ENCODE measurements around the gene CNIH4.
"Not testable (repeated sequence)": the region's sequence is repeated elsewhere in the genome, so short reads cannot be mapped to it uniquely, and the experiment has no call there.

The CNIH4 gene

GRCh38 chr1:224349716-224350115, 7.0 kb upstream of the CNIH4 start:
- DNase-seq (ENCODE audit: low read depth): not testable (repeated sequence)

DNA sequence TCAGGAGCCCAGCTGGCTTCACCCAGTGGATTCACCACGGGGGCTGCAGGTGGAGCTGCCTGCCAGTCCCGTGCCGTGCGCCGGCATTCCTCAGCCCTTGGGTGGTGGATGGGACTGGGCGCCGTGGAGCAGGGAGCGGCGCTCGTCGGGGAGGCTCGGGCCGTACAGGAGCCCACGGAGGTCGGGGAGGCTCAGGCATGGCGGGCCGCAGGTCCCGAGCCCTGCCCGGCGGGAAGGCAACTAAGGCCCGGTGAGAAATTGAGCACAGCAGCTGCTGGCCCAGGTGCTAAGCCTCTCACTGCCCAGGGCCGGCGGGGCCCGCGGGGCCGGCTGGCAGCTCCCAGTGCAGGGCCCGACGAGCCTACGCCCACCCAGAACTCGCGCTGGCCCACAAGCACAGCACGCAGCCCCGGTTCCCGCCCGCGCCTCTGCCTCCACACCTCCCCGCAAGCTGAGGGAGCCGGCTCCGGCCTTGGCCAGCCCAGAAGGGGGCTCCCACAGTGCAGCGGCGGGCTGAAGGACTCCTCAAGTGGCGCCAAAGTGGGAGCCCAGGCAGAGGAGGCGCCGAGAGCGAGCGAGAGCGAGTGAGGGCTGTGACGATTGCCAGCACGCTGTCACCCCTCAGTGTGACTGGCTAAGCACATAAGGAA, 4.1 kb upstream of the CNIH4 start:
- not testable (repeated sequence) for DNase-seq (ENCODE audit: low read depth)

DNA sequence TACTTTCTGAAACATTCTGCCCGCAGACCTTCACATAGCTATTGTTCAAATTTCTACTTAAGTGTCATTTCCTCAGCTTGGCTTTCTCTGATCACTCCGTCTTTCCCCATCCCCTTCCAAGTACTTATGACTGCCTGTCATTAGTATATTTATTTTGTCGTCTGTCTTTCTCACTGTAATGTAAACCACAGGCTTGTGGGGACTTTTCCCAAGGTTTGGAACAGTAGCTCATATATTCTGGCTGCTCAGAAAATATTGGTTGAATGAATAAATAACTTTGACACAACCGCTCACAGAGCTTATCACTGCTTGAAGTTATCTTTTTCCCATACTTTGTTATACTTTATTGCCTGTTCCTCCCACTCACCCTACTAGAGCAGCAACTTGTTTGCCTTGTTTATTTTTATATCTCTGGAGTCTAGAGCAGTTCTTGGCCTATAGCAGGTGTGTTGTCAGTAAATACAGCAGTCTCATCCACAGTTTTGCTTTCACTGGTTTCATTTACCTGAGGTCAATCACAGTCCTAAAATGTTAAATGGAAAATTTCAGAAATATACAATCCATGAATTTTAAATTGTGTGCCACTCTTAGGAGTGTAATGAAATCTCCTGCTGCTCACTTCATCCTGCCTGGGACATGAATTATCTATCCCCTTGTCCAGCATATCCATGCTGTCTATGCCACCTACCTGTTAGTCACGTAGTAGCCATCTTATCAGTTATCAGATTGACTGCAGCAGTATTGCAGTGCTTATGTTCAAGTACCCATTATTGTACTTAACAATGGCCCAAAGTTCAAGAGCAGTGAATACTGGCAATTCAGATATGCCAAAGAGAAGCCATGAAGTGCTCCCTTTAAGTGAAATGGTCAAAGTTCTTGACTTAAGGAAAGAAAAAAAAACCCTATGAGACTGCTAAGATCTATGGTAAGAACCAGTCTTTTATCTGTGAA, 2.4 kb upstream of the CNIH4 start:
- DNase-seq (ENCODE audit: low read depth): no peak

- peak; percentile 29 for DNase-seq (ENCODE audit: low read depth)
These were observed 996 bp downstream of the CNIH4 start for GRCh38 chr1:224357626-224358124.

GRCh38 chr1:224358237-224358636, 1.6 kb downstream of the CNIH4 start:
- DNase-seq (ENCODE audit: low read depth): no peak

GRCh38 chr1:224359207-224359606, 2.5 kb downstream of the CNIH4 start:
- no peak for DNase-seq (ENCODE audit: low read depth)

DNA sequence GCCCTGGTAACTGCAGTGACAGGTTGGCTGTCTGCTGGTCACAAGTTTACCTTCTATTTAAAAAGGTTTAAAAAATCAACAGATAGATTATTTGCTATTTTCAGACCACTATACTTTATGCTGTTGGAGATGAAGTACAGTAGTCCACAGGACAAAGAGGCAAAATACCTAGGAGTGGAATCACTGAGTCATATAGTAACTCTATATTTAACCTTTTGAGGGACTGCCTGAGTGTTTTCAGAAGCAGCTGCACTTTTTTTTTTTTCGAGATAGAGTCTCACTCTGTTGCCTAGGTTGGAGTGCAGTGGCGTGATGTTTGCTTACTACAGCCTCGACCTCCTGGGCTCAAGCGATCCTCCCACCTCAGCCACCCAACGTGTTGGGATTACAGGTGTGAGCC, 11.7 kb downstream of the CNIH4 start:
- DNase-seq (ENCODE audit: low read depth): no peak

- DNase-seq (ENCODE audit: low read depth): no peak
These were observed 16.4 kb downstream of the CNIH4 start for GRCh38 chr1:224373008-224373590.

GRCh38 chr1:224375059-224375458, 18.4 kb downstream of the CNIH4 start:
- no peak for DNase-seq (ENCODE audit: low read depth)

DNA sequence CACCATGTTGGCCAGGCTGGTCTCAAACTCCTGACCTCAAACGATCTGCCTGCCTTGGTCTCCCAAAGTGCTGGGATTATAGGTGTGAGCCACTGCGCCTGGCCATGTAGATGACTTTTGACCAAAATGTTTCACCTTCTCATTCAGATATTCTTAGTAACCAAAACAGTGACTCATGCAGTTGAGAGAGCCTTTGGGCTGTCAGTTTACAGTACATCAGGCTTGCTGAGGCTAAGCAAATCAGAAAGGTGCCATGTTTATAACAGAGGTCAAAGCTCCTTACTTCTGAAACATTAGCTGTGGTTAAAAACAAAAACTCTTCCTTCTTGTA, 21.0 kb downstream of the CNIH4 start:
- DNase-seq (ENCODE audit: low read depth): peak; percentile 3

GRCh38 chr1:224378855-224379631, 22.4 kb downstream of the CNIH4 start:
- no peak for DNase-seq (ENCODE audit: low read depth)

- no peak for DNase-seq (ENCODE audit: low read depth)
These were observed 23.3 kb downstream of the CNIH4 start for GRCh38 chr1:224380003-224380402.

DNA sequence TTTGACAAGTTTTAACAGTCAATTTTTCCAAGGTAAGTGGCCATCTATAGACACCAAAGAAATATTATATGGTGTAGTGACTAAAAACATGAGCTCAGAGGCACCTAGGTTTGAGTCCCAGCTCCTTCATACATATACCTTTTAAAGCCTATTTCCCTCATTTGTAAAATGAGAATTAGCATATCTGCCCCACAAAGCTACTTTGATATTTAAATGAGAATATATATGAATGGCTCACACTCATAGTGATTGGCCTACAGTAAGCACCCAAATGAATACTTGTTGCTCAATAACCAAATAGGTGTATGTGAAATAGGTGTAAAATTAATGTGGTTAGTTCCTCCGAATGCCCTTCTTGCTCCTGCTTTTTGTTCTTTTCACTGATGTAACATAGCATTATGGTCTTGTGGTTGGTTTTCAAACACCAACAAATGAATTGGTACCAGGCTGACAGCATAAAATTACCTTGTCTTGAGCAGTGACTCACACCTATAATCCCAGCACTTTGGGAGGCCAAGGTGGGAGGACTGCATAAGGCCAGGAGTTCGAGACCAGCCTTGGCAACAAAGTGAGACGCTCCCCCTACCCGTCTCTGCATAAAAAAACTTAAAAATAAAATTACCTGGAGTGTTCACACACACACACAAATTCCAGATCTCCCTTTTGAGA, 25.3 kb downstream of the CNIH4 start:
- no peak for DNase-seq (ENCODE audit: low read depth)

- DNase-seq (ENCODE audit: low read depth): no peak
These were observed 26.5 kb downstream of the CNIH4 start for GRCh38 chr1:224383218-224383617.

- no peak for DNase-seq (ENCODE audit: low read depth)
These were observed 30.7 kb downstream of the CNIH4 start for GRCh38 chr1:224387302-224387912.

GRCh38 chr1:224387943-224388342, 31.3 kb downstream of the CNIH4 start:
- no peak for DNase-seq (ENCODE audit: low read depth)

DNA sequence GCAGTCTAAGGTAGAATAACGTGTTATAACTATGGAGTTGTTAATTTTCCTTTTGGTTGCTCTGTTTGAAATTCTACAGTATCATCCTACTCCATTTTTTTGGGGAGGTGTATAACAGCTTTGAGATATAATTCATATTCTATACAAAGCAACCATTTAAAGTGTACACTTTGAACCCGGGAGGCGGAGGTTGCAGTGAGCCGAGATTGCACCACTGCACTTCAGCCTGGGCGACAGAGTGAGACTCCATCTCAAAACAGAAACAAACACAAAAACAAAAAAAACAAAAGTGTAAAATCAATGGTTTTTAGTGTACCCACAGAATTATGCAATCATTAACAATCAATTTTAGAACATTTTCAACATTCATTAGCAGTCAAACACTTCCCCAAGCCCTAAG, 33.8 kb downstream of the CNIH4 start:
- DNase-seq (ENCODE audit: low read depth): no peak

GRCh38 chr1:224392411-224393249, 36.0 kb downstream of the CNIH4 start:
- DNase-seq (ENCODE audit: low read depth): no peak

DNA sequence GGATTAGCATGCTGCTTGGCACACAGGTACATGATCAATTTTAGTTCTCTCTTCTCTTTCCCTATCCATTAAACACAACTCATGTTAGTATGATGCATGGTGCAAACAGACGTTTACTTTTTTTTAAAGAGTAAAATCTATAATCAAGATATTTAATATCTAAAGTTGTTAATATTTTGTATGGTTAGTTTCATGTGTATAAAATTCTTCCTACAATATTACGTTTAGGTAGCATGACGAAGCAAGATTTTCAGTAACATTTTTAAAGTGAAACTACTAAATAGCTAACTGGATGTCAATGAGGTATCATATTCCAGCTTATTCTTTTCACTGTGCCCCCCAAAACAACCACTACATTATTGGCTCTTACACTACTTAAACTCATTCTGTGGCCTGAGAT, 36.6 kb downstream of the CNIH4 start:
- no peak for DNase-seq (ENCODE audit: low read depth)

GRCh38 chr1:224399887-224400286, 43.2 kb downstream of the CNIH4 start:
- no peak for DNase-seq (ENCODE audit: low read depth)

Data from GM04504 (cell line).